Hematopoietic multipotent progenitor cell treated with erythropoietin and hydrocortisone succinate and interleukin-3 and kit ligand, for 6 days (in vitro differentiated cells): ENCODE results near the gene COIL.
"Not testable (repeated sequence)": the region's sequence is repeated elsewhere in the genome, so short reads cannot be mapped to it uniquely, and the experiment has no call there.

ENCODE experiments used
- DNase-seq: peaks from one replicate; pipeline ENCODE4 v3.0.0-alpha.2; 2015

The COIL gene

GRCh38 chr17:56977673-56978395, 17.0 kb upstream of the COIL start, which contains the start of gene SCPEP1:
Gene SCPEP1, plus strand, starts transcription at chr17:56978131. Its CDS starts 29 bp downstream, at chr17:56978160.
- peak; percentile 92 for DNase-seq

- peak; percentile 41 for DNase-seq
Measured at GRCh38 chr17:56976941-56977608, 16.2 kb upstream of the COIL start.

GRCh38 chr17:56975656-56976055, 14.8 kb upstream of the COIL start:
- no peak for DNase-seq

- DNase-seq: no peak
Measured at GRCh38 chr17:56974055-56974454, 13.2 kb upstream of the COIL start.

GRCh38 chr17:56973520-56973919, 12.7 kb upstream of the COIL start:
- DNase-seq: no peak

DNA sequence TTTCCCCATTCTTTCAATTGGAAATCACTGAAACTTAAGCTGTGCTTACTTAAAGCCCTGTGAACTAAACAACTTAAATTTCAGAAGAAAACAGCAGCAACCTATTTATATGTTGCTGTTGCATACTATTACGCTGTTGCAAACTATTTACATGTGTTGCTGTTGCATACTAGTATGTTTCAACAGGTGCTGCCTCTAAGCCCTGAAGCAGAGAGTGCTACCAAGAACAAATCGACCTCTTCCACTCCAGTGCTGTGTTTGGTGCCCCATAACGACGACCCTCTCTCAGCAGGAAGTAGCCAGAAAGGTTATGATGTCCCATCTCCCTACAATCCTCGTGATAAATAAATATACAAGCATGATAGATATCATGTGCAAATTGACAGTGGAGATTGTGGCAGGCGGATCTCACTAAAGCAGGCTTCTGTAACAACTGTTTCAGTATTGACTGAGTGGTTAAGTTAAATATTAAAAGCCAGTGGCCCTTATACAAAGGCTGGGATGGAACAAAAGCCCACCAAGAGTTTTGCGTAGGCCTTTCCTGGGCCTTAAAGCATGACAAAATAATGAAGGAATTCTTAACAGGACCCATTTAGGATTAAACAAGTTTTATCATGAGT, 11.4 kb upstream of the COIL start:
- no peak for DNase-seq

DNA sequence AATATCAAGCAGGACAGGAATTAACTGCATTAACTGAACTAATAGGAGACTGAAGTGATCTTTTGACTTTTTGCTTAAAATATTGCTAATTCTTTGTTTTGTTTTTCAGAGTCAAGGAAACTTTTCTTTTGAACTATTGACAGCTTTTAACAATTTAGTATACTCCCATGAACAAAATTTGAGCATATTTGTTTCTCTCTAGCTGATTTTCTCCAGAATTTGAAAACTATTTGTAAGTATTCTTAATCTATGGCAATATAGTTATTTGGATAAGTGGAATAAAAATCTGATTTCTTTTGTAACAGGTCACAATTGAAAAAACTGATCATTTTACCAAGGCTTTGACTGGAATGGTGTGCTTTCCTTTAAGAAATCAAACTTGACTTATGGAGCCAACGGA, 10.1 kb upstream of the COIL start:
- no peak for DNase-seq

DNA sequence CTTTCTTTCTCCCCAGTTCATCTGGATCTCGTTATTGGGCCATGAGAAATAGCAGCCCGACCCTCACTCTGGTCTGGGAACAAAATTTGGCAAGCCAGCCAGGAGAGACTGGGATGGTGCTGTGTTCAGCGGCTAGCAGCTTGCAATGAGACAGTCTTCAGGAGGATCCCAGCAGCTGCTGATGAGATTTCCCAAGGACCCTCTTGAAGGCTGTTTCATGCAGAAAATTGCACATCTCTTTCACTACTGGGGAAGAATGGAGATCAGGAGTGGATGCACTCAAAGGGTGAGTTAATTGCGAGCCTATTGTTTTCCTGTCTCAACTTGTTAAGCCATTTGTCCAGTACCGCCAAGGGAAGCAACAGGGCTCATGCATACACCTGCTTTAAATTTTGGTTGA, 5.5 kb upstream of the COIL start:
- DNase-seq: no peak

- not testable (repeated sequence) for DNase-seq
Measured at GRCh38 chr17:56965681-56966080, 4.8 kb upstream of the COIL start.

DNA sequence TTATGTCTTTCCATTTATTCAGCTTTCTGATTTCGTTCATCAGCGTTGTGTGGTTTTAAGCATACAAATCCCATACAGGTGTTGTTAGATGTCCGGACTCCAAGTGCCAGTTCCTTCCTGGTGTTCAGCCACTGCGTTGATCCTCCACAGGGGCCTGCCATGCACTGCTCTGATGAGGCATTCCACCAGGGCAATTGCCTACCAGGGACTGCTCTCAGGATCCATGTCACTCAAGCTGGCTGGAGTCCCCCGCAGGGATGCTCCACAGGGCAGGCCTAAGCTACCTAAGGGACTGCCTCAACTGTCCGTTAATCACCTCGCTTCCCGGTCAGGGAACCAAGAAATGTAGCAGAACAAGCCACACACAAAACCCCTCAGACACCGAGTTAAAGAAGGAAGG, 4.4 kb upstream of the COIL start:
- DNase-seq: not testable (repeated sequence)

GRCh38 chr17:56956992-56957391, 3.9 kb downstream of the COIL start:
- no peak for DNase-seq

- DNase-seq: no peak
Measured at GRCh38 chr17:56949595-56949994, 11.3 kb downstream of the COIL start.

DNA sequence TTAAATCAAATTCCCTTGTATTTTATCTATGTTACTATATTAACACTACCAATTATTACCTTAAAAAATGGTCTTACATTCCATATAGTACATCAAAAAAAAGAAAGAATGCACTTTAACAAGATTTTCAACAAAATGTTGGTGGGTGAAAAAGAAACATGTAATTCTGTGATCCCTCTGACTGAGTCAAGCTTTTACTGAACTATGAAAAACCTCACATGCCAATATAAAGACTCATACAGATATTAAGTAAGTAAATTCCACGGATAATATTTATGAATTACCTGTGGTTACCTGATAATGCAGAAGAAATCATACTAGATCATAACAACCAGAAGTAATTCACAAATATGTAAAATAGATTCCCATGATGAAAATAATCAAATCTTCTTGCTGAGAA, 12.4 kb downstream of the COIL start:
- no peak for DNase-seq

DNA sequence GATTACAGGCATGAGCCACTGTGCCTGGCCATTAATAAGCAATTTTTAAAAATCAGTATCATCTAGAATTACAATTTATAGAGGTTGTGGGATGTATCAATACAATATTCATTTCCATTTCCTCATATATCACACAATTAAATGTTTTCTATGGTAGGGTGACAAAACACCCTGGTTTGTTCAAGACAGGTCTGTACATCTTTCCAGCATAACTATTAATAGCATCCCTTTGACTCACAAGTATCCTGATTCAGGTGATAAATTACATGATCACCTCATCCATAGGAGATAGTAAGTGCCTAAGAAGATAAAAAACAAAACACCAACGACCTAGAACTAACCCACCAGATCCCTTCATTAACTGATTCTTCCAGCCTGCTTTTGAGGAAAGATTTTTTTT, 13.1 kb downstream of the COIL start:
- no peak for DNase-seq

DNA sequence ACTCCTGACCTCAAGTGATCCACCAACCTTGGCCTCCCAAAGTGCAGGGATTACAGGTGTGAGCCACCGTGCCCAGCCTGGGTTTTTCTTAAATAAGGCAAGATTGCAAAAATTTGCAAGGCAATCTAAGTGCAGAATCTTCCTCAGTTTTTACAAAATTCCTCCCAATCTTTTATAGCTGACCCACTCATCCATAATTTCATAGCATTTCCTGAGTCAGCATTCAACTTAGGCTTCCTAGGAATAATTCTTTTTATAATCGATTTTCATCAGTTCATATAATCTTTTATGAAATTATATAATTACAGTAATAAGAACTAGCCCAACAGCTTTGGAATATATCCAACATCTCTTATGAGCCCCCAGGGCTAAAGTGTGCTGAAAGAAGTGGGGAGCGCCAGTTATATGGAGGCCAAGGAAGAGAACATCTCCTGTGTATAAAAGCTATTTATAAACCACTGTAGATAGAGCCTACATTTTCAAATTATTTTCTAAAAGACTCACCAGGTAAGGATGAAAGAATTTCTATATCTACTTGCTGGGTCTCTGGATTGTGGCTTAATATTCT, 14.8 kb downstream of the COIL start:
- DNase-seq: no peak

GRCh38 chr17:56943505-56944125, 17.2 kb downstream of the COIL start:
- DNase-seq: no peak

DNA sequence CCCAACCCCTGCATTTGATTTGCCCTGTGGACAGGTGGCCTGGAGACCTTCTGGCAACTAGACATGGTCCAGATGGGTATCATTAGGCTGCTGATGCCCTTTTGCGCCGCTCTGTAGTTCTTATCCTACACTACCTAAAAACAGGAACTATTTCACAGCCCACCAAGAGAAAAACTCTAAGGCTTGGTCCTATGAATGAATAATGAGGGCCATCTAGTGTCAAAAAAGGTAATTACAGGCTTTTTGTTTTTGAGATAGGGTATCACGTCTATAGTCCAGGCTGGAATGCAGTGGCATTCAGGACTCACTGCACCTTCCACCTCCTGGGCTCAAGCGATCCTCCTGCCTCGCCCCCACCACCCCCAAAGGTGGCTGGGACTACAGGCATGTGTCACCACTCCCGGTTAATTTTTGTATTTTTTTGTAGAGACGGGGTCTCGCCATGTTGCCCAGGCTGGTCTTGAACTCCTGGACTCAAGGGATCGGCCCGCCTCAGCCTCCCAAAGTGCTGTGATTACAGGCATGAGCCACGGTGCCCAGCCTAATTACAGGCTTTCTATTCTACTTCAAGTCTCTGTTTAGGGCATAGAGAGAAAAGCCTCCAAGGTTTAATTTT, 20.9 kb downstream of the COIL start:
- peak; percentile 91 for DNase-seq

- not testable (repeated sequence) for DNase-seq
Measured at GRCh38 chr17:56938206-56938605, 22.6 kb downstream of the COIL start.

DNA sequence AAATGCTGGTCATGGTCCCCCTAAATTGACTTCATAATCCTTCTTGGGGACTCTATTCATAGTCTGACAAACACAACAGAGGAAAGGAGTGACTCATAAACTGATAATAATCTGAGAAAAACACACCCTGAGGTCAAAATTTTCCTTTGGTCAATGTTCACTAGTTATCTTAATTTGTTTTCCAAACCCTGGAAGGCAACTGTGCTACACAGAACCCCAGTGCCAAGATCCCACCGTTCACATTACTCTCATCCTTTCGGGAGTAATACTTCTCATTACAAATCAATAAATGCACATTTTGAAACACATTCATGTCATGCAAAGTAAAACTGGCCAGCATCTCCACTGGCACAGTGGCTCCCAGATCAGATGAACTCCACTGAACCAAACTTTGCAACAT, 23.2 kb downstream of the COIL start:
- DNase-seq: peak; percentile 44

DNA sequence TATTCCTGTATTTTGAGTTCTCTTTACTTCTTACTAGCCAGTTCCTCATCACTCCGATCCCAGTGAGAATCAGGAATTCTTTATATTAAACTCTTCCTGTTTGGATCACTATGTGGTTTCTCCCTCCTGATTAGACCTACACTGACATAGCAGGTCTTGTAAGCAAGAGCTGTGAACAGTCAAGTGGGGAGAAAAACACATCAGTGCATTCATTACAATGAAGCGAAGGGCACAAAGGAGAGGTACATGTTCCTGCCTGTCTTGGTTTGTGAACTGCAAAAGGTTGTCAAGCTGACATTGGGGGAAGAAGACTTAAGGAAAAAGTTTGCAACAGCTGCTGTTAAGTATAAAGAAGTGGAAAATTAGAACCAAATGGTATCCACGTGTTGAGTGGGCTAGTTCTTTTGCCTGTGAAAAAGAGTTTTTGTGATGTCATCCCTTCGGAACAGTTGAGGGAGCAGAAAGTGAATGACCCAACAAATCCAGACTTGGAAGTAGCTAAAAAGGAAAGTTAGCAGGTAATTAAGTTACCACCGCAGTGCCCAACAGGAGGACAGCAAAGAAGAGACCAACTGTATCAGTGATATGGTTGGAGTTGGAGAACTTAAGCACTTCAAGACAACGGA, 24.0 kb downstream of the COIL start:
- no peak for DNase-seq

GRCh38 chr17:56935461-56935860, 25.4 kb downstream of the COIL start:
- no peak for DNase-seq

GRCh38 chr17:56934280-56934679, 26.6 kb downstream of the COIL start:
- no peak for DNase-seq
